ELF-1 (cell line): Measurements from ENCODE around the gene CRYZ.

Experiments
- DNase-seq: peaks from one replicate; pipeline ENCODE4 v3.0.0-alpha.2; 2016; ENCODE audit warnings: low read depth, low spot score

CRYZ gene

DNA sequence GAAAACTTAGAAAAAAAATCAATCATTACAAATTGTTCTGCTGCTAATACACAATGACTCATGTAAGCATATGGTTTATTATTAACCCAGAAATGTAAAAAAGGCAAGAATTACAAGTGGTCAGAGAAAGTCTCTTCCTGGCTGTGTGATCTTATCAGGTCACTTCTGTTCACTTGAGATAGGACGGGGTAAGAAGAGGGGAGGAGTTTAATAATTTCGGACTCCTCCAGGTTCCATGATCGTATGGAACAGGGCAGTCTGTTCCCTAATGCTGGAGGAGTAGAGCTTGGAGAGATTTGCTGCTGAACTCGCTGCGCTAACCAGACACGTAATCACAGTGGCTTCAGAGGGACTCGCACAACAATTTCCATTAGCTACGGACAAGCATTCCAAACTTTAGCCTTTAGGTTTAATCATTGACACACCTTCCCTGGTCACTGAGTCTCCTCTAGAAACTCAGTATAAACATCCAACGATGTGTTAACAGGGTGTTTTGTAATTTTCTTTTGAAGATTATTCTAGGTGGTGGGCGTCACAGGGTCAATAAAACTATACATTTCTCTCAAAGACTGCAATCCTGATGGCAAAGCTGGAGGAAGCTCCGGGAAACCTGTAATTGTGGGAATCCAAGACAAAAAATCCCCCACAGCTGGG is 1.3 kb downstream of the CRYZ start:
- no peak for DNase-seq

DNA sequence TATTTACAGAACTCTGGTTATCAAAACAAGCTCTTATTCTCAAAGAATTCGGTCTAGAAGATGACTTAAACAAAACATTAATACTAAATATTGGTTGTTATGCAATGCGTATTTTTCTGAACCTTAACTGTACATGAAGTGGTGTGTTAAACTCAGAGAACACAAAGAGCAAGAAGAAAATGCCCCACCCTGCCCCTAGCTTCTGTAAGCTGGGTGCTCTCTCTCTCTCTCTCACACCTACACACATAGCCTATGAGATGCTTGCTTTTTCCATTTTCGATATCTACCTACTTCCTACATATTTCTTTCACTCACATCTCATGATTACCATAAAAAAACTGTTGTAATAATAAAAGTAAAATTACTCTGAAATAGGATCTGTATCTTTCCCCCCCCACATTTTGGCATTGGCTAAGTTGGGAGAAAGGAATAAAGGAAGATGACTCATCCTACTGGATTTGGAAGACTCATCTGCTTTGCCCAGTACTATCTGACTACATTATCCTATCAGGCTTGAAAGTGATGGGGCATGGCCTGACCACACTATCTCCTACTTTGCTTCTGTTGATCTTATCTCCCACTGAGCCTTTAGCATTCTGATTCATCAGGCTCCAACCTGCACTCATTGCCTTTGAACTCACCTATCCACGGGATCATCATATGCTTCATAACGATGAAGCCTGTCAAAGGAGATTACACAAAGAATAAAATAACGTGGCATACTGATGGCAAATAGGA is 2.9 kb downstream of the CRYZ start:
- DNase-seq = no peak

DNA sequence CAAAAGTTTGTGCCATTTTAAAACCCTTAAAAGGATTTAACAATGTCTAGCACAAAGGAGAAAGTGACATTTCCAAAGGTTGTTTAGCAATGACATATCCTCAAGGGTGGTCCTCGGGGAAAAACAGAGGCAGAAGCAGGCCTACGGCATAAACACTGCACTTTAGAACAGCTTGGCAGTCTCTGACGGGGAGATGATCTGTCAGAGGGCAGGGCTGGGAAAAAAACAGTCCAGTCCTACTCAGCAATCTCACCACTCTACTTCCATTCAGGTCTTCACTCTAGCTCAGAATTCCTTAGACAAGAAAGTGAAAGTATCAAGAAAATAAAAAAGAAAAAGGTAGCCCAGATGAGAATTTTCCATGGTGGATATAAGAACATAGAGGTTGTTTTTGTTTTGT is 4.1 kb downstream of the CRYZ start:
- DNase-seq = no peak

DNA sequence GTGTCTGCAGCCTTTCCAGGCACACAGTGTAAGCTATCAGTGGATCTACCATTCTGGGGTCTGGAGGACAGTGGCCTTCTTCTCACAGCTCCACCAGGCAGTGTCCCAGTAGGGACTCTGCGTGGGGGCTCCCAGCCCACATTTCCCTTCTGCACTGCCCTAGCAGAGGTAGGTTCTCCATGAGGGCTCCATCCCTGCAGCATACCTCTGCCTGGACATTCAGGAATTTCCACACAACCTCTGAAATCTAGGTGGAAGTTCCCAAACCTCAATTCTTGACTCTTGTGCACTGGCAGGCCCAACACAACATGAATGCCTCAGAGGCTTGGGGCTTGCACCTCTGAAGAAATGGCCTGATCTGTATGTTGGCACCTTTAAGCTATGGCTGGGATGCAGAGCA is 6.8 kb downstream of the CRYZ start:
- no peak for DNase-seq

DNA sequence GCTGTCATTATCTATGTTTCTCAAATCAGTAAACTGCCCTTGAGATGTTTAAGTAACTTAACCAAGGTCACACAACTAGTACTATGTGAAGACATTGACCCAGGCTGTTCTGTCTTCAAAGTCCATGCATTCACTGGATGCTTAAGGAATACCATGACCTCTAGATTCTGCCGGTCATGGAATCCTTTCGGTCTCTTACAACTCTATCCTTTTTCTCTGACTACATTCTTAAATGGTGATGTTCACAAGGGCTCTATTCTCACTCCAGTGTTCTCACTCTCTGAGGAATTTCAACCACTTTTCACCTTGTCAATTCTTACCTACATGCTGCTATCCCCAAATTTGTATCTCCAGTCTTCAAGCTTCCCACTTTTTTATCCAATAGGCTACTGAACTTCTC is 15.2 kb downstream of the CRYZ start:
- DNase-seq = no peak

DNA sequence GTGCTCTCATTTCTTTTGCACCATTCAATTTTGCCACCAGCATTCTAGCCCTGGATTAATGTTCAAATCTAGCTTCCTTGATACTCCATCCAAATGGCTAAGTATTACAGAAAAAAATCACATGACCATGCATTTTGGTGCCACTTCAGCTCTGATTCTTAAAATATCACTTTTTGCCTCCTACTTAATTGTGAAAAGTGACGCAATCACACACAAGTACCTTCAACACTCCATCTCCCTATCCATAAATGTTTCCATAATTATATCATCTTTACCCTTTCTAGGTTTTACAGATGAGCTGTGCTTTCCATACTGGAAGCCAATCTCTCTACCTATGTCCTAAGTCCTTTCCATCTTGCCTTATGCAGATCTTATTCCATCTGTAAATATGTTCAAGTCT is 16.0 kb downstream of the CRYZ start:
- DNase-seq = no peak

DNA sequence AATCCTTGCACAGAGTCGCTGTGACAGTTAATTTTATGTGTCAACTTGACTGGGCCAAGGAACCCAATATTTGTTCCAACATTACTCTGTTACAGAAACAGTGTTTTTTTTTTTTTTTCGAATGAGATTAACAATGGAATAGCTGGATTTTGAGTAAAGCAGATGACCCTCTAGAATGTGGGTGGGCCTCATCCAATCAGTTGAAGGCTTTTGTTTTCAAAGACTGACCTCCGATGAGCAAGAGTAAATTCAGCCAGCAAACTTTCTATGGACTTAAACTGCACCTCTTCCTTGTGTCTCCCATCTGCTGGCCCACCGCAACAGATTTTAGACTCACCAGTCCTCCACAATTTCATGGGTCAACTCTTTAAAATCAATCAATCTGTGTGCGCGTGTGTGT is 17.0 kb downstream of the CRYZ start:
- no peak for DNase-seq

DNA sequence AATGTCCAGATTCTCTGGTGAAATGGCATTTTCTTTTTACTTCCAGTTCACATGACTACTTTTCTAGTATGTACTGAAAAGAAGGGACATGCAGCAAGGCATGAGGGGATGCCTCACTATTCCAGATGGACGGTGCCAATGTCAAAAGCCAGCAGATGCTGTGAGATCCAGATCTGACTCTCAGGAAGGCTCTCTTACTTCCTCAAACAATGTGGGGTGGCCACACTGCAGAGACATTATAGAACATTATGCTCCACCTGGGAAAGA is 17.7 kb downstream of the CRYZ start:
- DNase-seq = no peak

DNA sequence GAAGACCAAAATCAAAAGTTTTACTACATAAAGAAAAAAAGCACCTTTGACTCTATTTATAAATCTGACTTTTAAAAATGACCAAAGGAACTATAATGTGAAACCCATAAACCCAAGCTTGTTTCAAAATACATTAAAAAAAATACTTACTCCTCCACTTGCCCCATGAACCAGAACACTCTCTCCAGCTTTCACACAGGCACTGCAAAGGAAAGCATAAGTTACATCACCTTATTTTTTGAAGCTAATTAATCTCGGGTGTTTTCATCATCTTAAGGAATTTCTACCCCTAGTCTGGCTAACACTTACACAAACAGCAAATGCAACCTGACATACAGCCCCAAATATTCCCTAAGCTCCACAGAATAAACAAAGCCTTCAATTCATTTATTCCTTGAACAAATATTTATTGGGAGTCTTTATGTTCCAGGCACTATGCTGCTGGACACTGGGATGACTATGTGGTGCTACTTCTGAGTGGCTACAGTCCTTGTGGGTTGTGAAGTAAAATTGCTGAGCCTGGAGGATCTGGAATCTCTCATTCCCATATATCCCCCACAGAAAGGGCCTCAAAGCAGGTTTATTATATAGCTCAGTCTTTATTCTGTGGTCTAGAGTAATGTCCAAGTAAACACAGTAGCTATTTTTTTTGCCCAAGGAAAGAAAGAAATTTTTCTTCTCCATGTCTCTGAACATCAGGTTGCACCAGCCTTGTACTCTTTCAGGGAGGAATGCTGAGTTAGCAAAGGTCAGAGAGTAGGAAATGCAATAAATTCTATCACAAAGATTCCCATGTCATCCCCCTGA is 18.2 kb downstream of the CRYZ start:
- DNase-seq = no peak

DNA sequence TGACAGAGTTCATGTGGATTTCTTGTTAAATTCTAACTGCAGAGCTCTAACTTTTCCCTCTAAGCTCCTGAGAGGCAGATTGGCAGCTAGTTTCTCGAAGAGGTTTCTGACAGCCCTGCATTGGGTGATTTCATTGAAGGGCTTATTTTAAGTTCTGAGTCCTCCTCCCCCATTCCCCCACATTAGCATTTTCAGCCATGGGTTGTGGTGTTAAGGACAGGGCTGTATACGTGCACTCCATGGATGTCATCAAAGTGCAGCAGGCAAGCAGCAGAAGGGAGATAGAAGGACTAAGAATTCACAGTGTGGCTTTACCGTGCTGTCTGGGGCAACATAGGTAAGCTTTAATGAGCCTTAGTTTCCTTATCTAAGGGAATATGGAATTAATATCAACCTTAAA is 19.0 kb downstream of the CRYZ start:
- no peak for DNase-seq

DNA sequence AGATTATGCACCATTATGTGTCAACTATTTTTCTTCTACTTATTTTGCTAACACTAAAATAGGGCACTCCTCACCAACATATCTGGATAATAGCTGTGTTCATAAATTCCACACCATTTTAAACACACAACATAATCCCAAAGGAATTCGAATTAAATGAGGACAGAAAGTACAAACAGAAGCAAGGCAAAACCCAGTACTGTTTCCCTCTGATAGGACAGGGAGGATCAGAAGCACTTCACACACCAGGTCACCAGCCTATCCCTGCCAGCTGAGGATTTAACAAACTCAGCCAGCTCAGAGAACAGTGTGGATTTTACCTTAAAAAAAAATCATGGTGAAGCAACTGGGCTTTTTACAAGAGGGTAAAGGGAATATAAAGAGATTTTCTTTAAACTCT is 20.0 kb downstream of the CRYZ start:
- no peak for DNase-seq

DNA sequence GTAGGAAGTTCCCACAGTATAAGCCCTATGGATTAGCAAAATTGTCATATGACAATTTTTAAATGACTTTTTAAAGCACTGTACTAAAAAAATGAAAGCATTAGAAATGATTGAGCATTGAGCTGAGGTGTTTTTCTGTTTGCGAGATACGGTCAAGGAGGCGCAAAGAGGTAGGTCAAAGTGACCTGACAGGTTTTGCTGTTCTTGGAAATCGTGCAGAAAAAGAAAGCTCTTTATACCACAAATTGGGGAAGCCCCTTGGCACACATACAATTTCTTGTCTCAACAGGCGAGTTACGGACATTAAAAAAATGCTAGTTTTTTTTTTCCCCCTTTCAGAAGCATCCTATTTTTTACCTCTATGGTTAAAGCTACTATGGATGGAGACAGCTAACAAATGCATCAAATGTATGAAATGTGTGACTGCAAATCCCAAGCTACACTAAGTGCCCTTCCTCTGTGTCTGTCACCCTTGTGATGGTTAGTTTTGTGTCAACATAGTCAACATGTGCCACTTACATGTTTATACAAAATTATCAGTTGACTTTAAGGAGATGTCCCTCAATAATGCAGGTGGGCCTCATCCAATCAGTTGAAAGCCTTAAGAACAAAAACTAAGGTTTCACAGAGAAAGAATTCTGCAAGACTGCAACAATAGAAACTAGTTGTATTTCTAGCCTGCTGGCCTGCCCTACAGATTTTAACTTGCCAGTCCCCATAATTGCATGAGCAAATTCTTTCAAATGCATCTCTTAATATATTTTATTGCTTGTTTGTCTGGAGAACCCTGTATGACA is 29.3 kb downstream of the CRYZ start:
- DNase-seq = no peak

DNA sequence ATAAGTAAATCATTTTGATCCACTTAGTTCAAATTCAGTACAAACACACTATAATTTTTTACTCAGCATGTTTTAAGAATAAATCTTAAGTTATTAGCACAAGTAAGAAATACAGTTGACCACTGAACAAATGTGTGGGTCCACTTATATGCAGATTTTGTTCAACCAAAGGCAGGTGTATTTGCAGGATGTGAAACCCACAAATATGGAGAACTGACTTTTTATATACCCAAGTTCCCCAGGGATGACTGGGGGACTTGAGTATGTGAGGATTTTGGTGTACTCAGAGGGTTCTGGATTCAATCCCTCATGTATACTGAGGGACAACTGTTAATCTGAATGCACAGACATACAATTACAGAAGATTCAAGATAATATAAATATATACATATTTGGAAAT is 33.5 kb downstream of the CRYZ start:
- no peak for DNase-seq

DNA sequence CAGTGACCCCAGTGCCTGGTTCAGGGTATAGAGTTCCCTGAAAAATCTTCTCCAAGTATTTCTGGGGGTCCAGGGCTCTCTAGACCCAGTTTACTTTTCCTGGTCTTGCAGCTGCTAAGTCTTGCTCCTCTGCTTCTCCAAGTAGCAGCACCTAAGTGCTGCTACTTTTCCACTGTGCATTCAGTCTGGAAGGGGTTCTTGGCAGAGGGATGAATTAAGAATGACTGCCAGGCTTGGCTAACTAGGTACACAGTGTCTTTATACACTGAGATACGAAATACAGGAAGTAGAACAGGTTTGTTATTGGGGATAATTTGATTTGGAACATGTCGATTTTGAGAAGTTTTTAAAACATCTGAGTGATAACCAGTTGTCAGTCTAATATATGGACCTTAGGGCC is 35.0 kb downstream of the CRYZ start:
- no peak for DNase-seq

DNA sequence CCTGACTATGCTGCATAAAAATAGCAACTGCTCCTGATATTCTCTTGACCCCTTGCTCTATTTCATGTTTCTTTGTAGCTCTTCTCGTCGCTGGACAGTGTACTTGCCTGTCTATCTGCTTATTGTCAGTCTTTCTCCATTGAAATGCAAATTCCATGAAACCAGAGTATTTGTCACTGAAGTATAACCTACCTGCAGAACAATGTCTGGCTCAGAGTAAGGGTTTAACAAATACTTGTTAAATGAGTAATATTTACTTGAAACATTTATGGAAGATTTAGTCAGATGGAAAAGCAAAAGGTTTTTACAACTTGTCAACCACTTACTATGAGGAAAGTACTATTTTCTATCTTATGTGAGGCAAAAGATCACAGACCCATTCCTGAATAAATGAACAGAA is 39.4 kb downstream of the CRYZ start:
- no peak for DNase-seq

DNA sequence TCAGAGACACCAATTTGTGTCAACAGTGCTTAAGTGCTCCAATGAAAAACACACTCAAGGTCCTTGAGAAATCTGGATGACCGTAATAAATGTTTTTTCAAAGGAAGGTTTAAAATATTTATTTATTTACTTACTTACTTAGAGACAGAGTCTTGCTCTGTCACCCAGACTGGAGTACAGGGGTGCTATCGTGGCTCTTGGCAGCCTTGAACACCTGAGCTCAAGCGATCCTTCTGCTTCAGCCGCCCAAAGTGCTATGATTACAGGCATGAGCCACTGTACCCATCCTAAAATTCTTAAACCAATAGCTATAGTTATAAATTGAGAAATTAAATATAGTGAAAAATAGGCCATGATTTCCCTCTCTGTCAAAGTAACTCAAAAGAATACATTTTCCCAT is 41.9 kb downstream of the CRYZ start:
- no peak for DNase-seq

DNA sequence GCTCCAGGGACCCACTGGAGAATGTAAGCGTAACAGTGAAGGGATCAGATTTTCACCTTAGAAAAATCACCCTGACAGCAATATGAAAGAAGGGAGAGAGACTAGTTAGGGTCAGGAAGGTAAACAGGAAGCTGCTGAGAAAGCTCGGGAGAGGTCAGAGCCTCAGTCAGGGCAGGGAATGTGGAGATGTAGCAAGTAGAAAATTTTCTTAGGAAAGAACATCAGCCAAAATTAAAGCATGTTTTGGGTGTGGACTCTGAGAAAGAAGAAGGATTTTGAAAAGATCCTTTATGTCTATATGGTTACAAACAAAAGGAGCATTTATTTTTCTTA is 42.5 kb downstream of the CRYZ start:
- no peak for DNase-seq

DNA sequence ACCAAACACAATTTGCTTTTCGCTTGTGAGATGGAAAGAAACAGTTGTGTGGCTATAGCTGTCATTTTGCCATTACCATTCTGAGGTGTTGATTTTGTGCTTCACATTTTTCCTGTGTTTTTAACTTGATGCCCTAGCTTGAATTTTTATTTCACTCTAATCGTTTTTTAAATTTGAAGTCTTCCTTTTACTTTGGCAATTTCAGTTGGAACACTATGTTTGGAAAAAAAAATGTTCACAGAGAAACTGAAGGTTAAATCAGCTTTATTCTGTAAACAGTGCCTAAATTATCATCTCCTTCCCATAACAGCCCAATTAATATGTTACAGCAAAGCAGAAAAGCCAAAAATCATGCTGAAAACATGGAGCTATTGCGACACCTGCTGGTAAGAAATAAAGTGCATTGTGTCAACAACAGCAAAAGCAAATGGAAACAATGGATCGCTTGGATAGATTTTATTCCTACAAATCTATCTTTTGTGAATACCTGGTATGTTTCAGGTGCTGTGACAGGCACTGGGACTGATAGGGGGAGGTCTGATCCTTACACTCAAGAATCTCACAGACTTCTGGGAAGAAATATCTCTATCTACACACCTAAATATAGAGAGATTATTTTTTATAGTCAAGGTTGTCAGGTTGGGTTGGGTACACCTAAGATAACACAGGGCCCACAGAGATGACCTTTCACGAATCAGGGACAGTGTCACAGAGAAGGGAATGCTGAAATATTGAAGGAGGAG is 43.1 kb downstream of the CRYZ start:
- DNase-seq = peak; percentile 29

DNA sequence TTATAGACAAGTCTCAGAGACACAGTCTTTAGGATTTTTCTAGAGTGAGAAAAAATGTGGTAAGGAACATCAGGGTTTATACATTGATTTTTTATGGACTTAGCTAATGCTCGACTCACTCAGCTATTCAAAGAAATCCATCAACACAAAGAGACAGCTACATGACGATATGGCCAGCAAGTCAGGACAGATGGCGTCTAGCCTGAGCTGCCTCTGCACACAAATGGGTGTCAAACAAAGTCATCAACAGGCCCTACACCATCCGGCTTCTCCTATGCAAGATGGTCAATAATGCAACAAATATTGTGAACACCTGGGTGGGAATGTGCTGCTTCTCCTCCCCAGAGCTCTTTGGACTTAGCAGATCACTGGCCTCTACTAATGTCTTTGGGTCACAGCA is 45.9 kb downstream of the CRYZ start:
- DNase-seq = no peak

DNA sequence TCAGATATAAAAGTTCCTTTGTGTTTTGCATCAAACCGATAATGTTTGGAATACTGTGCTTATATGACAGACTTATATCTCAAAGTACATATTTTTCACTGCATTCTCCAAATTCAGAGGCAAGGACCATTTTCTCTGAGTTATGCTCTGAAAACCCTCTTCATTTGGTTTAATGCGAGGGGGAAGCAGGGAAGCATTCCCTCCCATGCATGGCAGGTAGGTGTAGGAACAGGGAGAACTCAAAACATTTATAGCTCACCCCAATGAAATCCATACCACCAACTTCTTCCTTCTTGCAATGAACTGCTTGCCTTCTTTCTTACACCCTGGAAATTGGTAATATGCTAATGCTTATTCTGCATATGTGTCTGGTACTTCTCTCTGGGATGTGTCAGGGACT is 48.5 kb downstream of the CRYZ start:
- no peak for DNase-seq

DNA sequence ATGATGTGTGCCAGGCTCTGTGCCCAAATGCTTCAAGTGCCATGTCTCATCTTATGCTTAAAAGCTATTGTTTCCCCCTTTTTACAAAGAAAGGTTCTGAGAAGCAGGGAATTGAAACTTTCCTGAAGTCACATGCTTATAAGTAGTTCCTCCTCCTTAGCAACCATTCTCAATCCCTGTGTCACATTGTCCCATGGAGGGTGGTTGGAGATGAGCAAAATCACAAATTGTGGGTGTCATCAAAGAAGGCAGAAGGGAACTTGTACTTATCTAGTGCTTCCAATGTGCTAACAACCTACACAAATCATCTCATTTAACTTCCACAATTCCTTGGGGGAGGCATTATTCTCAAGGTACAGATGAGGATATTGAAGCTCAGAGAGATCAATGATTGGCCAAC is 49.2 kb downstream of the CRYZ start:
- no peak for DNase-seq

DNA sequence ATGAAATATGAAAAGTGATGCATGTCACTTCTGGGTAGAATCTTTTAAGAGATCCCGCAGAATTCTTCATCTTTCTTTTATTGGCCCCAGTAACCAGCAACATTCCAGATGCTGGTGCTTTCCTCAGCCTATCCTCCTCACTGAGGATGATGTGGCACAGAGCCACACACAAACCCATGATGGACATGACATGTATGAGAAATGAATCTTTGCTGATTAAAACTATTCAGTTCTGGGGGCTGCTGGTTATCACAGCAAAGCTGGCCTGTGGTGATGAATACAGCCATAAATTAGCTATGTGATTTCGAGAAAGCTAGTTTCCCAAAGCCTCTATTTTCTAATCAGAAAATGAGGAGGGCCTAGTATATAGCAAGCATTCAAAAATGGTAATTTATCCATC is 51.0 kb downstream of the CRYZ start:
- no peak for DNase-seq
